ENCODE data around the gene FANCB. TPM values are rescaled to one million over a fixed set of nuclear protein-coding genes. Genes with fewer than 3 reads are reported as not detected.

FANCB gene
- polyA plus RNA-seq, 1 of the 3 experiments (the other 2 are of a cell fraction), result 0.81 TPM

DNA sequence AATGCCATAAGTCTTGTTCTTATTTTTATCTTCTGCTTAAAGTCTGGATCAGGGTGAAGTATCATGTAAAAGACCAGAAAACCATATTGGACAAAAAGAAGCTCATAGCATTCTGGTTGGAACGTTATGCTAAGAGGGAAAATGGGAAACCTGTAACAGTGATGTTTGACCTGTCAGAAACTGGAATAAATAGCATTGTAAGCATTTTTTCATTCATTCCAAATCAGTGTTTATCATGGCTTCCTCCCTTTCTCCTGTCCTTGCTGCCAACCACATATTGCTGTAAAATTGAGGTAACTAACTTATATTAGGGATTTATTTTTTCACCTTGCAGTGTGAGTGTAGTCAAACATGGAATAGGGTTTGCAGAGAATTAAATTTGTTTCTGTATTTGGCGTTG is 24.2 kb upstream of the FANCB start:
- TF ChIP-seq, protein P1, sequence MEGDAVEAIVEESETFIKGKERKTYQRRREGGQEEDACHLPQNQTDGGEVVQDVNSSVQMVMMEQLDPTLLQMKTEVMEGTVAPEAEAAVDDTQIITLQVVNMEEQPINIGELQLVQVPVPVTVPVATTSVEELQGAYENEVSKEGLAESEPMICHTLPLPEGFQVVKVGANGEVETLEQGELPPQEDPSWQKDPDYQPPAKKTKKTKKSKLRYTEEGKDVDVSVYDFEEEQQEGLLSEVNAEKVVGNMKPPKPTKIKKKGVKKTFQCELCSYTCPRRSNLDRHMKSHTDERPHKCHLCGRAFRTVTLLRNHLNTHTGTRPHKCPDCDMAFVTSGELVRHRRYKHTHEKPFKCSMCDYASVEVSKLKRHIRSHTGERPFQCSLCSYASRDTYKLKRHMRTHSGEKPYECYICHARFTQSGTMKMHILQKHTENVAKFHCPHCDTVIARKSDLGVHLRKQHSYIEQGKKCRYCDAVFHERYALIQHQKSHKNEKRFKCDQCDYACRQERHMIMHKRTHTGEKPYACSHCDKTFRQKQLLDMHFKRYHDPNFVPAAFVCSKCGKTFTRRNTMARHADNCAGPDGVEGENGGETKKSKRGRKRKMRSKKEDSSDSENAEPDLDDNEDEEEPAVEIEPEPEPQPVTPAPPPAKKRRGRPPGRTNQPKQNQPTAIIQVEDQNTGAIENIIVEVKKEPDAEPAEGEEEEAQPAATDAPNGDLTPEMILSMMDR (IDR thresholded peaks at IDR 0.05), result no peak
- no peak for TF ChIP-seq POLR2AphosphoS5 (IDR thresholded peaks at IDR 0.05; ENCODE audit: low read depth, low read length)
- no peak for TF ChIP-seq ELF1 (IDR thresholded peaks at IDR 0.05)
- TF ChIP-seq RCOR1 (IDR thresholded peaks at IDR 0.05; ENCODE audit: low read length), result no peak
- no peak overlapping the region for H3K4me2 ChIP-seq
- DNase-seq, result no peak
- peaks cover 0 to 20% of the 10 kb centered on the region in 2 experiments for H3K36me3 ChIP-seq (replicated peaks in 1 of 2; ENCODE audit: control insufficient read depth in 1 of 2, insufficient read depth in 2 of 2, low read length in 1 of 2)
- no peaks in the 10 kb centered on the region for H3K79me2 ChIP-seq (ENCODE audit: insufficient read depth)
- no peaks in the 10 kb centered on the region for H3K9me3 ChIP-seq
- H3K9ac ChIP-seq, result no peak overlapping the region
- H3K27me3 ChIP-seq (ENCODE audit: insufficient read depth), result no peaks in the 10 kb centered on the region
- H3K4me3 ChIP-seq (ENCODE audit: low read depth in 2 of 2, low read length in 1 of 2), result no peak overlapping the region
- no peak overlapping the region for H3K27ac ChIP-seq (ENCODE audit: low read depth in 2 of 2, low read length in 1 of 2)
- H3K9me2 ChIP-seq, result no peaks in the 10 kb centered on the region
- H3K4me1 ChIP-seq (ENCODE audit: control insufficient read depth in 1 of 2, insufficient read depth in 2 of 2, low read depth in 1 of 2, low read length in 1 of 2), result peaks cover 0 to 13% of the 10 kb centered on the region in 2 experiments; a peak in 1 of 4 replicates
- H4K20me1 ChIP-seq (ENCODE audit: insufficient read depth), result no peaks in the 10 kb centered on the region
- no peak overlapping the region for H2AFZ ChIP-seq (ENCODE audit: low read depth)
- POLR2A ChIA-PET, result no interaction called here
- CTCF ChIA-PET, result no interaction called here
- H3F3A ChIP-seq (replicated peaks; ENCODE audit: insufficient read depth), result peaks cover 10% of the 10 kb centered on the region
- WGBS (ENCODE audit: low lambda C conversion rate), result 56% methylated on average over 2 of the region's 2 CpGs

DNA sequence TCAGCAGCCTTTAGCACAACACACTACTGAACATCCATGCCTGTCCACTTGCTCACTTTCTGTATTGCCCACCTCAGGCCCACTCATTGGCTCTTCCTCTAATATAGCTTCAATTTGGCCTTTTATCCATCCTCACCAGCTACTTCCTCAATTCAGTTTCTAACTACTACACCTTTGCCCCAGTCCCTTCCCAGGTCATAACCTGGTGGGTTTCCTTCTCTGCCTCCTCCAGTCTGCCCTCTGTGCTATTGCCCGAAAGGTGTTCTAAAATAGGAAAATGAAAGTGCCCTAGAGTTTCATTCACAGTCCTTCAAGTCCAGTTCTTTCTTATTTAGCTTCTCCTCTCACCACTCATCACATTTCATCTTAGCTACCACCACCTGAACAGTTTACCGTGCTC is 23.4 kb upstream of the FANCB start:
- TF ChIP-seq RCOR1 (IDR thresholded peaks at IDR 0.05; ENCODE audit: low read length) (no peak), FOSL2 (IDR thresholded peaks at IDR 0.05; ENCODE audit: borderline replicate concordance, low read depth) (no peak), EZH2phosphoT487 (IDR thresholded peaks at IDR 0.05; ENCODE audit: borderline replicate concordance, low read depth) (no peak), TEAD4 (IDR thresholded peaks at IDR 0.05; ENCODE audit: borderline replicate concordance, insufficient read depth) (no peak), SIN3A (IDR thresholded peaks at IDR 0.05; ENCODE audit: borderline replicate concordance, low read depth, low read length) (no peak), CHD2 (IDR thresholded peaks at IDR 0.05; ENCODE audit: low read length, partially characterized antibody) (no peak), RXRA (IDR thresholded peaks at IDR 0.05; ENCODE audit: borderline replicate concordance, low read depth) (no peak), ELF1 (IDR thresholded peaks at IDR 0.05) (no peak), POLR2AphosphoS5 (IDR thresholded peaks at IDR 0.05; ENCODE audit: low read depth, low read length) (no peak), EP300 (IDR thresholded peaks at IDR 0.05; ENCODE audit: borderline replicate concordance in 1 of 2, low read depth in 1 of 2, low read length in 1 of 2) (no peak), SMC3 (IDR thresholded peaks at IDR 0.05; ENCODE audit: low read depth, low read length) (no peak), FOXJ3 (CRISPR knock-in tag; IDR thresholded peaks at IDR 0.05) (no peak)
- TF ChIP-seq, protein P2, sequence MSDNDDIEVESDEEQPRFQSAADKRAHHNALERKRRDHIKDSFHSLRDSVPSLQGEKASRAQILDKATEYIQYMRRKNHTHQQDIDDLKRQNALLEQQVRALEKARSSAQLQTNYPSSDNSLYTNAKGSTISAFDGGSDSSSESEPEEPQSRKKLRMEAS (IDR thresholded peaks at IDR 0.05; ENCODE audit: low read depth), result no peak
- TF ChIP-seq, protein P3, sequence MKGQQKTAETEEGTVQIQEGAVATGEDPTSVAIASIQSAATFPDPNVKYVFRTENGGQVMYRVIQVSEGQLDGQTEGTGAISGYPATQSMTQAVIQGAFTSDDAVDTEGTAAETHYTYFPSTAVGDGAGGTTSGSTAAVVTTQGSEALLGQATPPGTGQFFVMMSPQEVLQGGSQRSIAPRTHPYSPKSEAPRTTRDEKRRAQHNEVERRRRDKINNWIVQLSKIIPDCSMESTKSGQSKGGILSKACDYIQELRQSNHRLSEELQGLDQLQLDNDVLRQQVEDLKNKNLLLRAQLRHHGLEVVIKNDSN (IDR thresholded peaks at IDR 0.05; ENCODE audit: borderline replicate concordance, low read depth), result no peak
- TF ChIP-seq, protein P4, sequence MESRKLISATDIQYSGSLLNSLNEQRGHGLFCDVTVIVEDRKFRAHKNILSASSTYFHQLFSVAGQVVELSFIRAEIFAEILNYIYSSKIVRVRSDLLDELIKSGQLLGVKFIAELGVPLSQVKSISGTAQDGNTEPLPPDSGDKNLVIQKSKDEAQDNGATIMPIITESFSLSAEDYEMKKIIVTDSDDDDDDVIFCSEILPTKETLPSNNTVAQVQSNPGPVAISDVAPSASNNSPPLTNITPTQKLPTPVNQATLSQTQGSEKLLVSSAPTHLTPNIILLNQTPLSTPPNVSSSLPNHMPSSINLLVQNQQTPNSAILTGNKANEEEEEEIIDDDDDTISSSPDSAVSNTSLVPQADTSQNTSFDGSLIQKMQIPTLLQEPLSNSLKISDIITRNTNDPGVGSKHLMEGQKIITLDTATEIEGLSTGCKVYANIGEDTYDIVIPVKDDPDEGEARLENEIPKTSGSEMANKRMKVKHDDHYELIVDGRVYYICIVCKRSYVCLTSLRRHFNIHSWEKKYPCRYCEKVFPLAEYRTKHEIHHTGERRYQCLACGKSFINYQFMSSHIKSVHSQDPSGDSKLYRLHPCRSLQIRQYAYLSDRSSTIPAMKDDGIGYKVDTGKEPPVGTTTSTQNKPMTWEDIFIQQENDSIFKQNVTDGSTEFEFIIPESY (IDR thresholded peaks at IDR 0.05; ENCODE audit: borderline replicate concordance, low read depth), result no peak
- TF ChIP-seq, protein P5, sequence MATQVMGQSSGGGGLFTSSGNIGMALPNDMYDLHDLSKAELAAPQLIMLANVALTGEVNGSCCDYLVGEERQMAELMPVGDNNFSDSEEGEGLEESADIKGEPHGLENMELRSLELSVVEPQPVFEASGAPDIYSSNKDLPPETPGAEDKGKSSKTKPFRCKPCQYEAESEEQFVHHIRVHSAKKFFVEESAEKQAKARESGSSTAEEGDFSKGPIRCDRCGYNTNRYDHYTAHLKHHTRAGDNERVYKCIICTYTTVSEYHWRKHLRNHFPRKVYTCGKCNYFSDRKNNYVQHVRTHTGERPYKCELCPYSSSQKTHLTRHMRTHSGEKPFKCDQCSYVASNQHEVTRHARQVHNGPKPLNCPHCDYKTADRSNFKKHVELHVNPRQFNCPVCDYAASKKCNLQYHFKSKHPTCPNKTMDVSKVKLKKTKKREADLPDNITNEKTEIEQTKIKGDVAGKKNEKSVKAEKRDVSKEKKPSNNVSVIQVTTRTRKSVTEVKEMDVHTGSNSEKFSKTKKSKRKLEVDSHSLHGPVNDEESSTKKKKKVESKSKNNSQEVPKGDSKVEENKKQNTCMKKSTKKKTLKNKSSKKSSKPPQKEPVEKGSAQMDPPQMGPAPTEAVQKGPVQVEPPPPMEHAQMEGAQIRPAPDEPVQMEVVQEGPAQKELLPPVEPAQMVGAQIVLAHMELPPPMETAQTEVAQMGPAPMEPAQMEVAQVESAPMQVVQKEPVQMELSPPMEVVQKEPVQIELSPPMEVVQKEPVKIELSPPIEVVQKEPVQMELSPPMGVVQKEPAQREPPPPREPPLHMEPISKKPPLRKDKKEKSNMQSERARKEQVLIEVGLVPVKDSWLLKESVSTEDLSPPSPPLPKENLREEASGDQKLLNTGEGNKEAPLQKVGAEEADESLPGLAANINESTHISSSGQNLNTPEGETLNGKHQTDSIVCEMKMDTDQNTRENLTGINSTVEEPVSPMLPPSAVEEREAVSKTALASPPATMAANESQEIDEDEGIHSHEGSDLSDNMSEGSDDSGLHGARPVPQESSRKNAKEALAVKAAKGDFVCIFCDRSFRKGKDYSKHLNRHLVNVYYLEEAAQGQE (IDR thresholded peaks at IDR 0.05; ENCODE audit: low read depth, low read length), result no peak
- CTCF ChIA-PET, result no interaction called here
- no peaks in the 10 kb centered on the region for H3K9me3 ChIP-seq
- no peak for DNase-seq
- H2AFZ ChIP-seq (ENCODE audit: low read depth), result no peak overlapping the region
- H3K4me3 ChIP-seq (ENCODE audit: low read depth in 2 of 2, low read length in 1 of 2), result no peak overlapping the region
- H3K4me2 ChIP-seq, result peak overlapping the region; percentile 7; the same call in 1 of the 2 replicates
- no peaks in the 10 kb centered on the region for H3K9me2 ChIP-seq
- no peak overlapping the region for H3K27ac ChIP-seq (ENCODE audit: low read depth in 2 of 2, low read length in 1 of 2)
- H4K20me1 ChIP-seq (ENCODE audit: insufficient read depth), result no peaks in the 10 kb centered on the region
- no peaks in the 10 kb centered on the region for H3K27me3 ChIP-seq (ENCODE audit: insufficient read depth)
- peaks cover 10% of the 10 kb centered on the region for H3F3A ChIP-seq (replicated peaks; ENCODE audit: insufficient read depth)
- H3K36me3 ChIP-seq (replicated peaks in 1 of 2; ENCODE audit: control insufficient read depth in 1 of 2, insufficient read depth in 2 of 2, low read length in 1 of 2), result peaks cover 0 to 20% of the 10 kb centered on the region in 2 experiments
- no peaks in the 10 kb centered on the region for H3K79me2 ChIP-seq (ENCODE audit: insufficient read depth)
- H3K9ac ChIP-seq, result no peak overlapping the region
- POLR2A ChIA-PET, result no interaction called here
- WGBS (ENCODE audit: low lambda C conversion rate), result 68% methylated on average over 2 of the region's 2 CpGs
- peaks cover 0 to 13% of the 10 kb centered on the region in 2 experiments; a peak in 1 of 4 replicates for H3K4me1 ChIP-seq (ENCODE audit: control insufficient read depth in 1 of 2, insufficient read depth in 2 of 2, low read depth in 1 of 2, low read length in 1 of 2)
